Measurements from ENCODE around the gene KHDC4. TPM values are rescaled to one million over a fixed set of nuclear protein-coding genes. Genes with fewer than 3 reads are reported as not detected.

Gene KHDC4
- total RNA-seq, 1 experiment from 2014 or later, result 68.8 TPM

DNA sequence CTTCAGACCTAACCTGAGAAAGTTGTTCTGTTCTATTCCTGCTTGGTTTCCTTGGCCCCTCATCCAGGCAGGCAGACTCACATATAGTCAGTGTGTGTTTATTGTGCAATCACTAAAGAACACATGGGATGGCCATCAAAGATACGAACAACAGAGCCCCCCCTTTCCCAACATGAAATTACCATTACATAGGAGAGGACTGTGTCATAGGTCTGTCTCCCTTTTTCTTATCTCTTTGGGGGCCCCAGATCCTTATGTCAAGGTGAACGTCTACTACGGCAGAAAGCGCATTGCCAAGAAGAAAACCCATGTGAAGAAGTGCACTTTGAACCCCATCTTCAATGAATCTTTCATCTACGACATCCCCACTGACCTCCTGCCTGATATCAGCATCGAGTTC, 53.3 kb downstream of the KHDC4 start:
- CTCF ChIA-PET, result no interaction called here
- no peaks in the 10 kb centered on the region for H3K36me3 ChIP-seq (ENCODE audit: low read depth)
- TF ChIP-seq EZH2 (IDR thresholded peaks at IDR 0.05; ENCODE audit: low read depth) (no peak), CTCF (conservative IDR thresholded peaks at IDR 0.05) (no peak)
- H3K4me3 ChIP-seq, result no peak overlapping the region
- intact Hi-C loops (cut with micrococcal nuclease; ENCODE audit: unreplicated experiment), result no loop called here
- no peaks in the 10 kb centered on the region for H3K27me3 ChIP-seq (ENCODE audit: insufficient read depth, low read depth)
- H3K79me2 ChIP-seq (ENCODE audit: low read depth), result no peaks in the 10 kb centered on the region
- no peaks in the 10 kb centered on the region for H3K9me2 ChIP-seq (ENCODE audit: insufficient read depth)
- no peaks in the 10 kb centered on the region for H3K9me3 ChIP-seq (ENCODE audit: insufficient read depth, low read depth)
- POLR2A ChIA-PET (ENCODE audit: unreplicated experiment), result no interaction called here
- H3K4me1 ChIP-seq (replicated peaks; ENCODE audit: insufficient read depth), result no peaks in the 10 kb centered on the region
- H4K20me1 ChIP-seq (ENCODE audit: insufficient read depth), result no peaks in the 10 kb centered on the region
- no peaks in the 10 kb centered on the region for H3F3A ChIP-seq (ENCODE audit: insufficient read depth, low read depth)
- no TSS peak for BruUV-seq (replicated peaks)
- no peak overlapping the region for H2AFZ ChIP-seq
- H3K4me2 ChIP-seq, result no peak overlapping the region
- no peak overlapping the region for H3K27ac ChIP-seq
- no peak for DNase-seq

DNA sequence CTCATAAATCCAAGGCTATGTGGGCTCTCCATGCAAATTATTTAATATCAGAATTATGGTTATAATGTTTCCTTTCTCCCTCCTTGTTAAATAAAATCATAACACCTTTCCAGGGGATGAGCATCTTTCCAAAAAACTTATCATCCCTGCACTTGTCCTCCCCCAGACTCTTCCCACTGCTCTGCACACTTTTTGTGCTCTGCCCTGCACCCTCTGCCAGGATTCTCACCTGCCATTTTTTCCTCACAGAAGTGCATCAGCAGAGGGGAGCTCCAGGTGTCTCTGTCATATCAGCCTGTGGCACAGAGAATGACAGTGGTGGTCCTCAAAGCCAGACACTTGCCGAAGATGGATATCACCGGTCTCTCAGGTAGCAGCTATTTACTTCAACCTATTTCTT, 54.0 kb downstream of the KHDC4 start:
- no peak for TF ChIP-seq EZH2 (IDR thresholded peaks at IDR 0.05; ENCODE audit: low read depth)
- no peak for TF ChIP-seq CTCF (conservative IDR thresholded peaks at IDR 0.05)

DNA sequence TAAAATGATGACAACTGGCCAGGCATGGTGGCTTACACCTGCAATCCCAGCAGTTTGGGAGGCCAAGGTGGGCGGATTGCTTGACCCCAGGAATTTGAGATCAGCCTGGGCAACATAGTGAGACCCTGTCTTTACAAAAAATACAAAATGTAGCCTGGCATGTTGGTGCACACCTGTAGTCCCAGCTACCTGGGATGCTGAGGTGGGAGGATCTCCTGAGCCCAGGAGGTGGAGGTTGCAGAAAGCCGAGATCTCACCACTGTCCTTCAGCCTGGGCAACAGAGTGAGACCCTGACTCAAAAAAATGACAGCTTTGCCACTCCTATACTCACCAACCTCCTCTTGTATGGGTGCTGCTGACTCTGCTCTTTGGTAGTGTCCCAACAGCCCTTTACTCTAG, 56.3 kb downstream of the KHDC4 start:
- no peak for TF ChIP-seq CTCF (conservative IDR thresholded peaks at IDR 0.05)
- no peak for TF ChIP-seq EZH2 (IDR thresholded peaks at IDR 0.05; ENCODE audit: low read depth)
- ChIA-PET POLR2A (ENCODE audit: unreplicated experiment) (interaction anchor here (0.6 kb wide), 1 partner anchor 1658 kb away, joined by 3 read pairs; no protein-coding TSS in a partner anchor), CTCF (no interaction called here)
- H3K9me3 ChIP-seq (ENCODE audit: insufficient read depth, low read depth), result no peaks in the 10 kb centered on the region
- no peaks in the 10 kb centered on the region; the same call in 1 of the 2 replicates for H3F3A ChIP-seq (ENCODE audit: insufficient read depth, low read depth)
- no peak overlapping the region for H2AFZ ChIP-seq
- no peaks in the 10 kb centered on the region for H3K79me2 ChIP-seq (ENCODE audit: low read depth)
- H3K27me3 ChIP-seq (ENCODE audit: insufficient read depth, low read depth), result no peaks in the 10 kb centered on the region
- BruUV-seq (replicated peaks), result no TSS peak
- H3K4me1 ChIP-seq (replicated peaks; ENCODE audit: insufficient read depth), result no peaks in the 10 kb centered on the region
- intact Hi-C loops (cut with micrococcal nuclease; ENCODE audit: unreplicated experiment), result no loop called here
- no peak overlapping the region for H3K4me2 ChIP-seq
- no peak overlapping the region for H3K27ac ChIP-seq
- H3K9me2 ChIP-seq (ENCODE audit: insufficient read depth), result no peaks in the 10 kb centered on the region
- H3K4me3 ChIP-seq, result no peak overlapping the region
- no peaks in the 10 kb centered on the region for H3K36me3 ChIP-seq (ENCODE audit: low read depth)
- DNase-seq, result no peak
- H4K20me1 ChIP-seq (ENCODE audit: insufficient read depth), result no peaks in the 10 kb centered on the region

More for the DNA sequence above, 54.0 kb downstream of the KHDC4 start:
- no peak overlapping the region for H2AFZ ChIP-seq
- no peaks in the 10 kb centered on the region for H3K9me2 ChIP-seq (ENCODE audit: insufficient read depth)
- H3K4me2 ChIP-seq, result no peak overlapping the region
- no peak overlapping the region for H3K4me3 ChIP-seq
- POLR2A ChIA-PET (ENCODE audit: unreplicated experiment), result no interaction called here
- H3F3A ChIP-seq (ENCODE audit: insufficient read depth, low read depth), result no peaks in the 10 kb centered on the region
- DNase-seq, result no peak
- no peaks in the 10 kb centered on the region for H3K9me3 ChIP-seq (ENCODE audit: insufficient read depth, low read depth)
- no peaks in the 10 kb centered on the region for H3K4me1 ChIP-seq (replicated peaks; ENCODE audit: insufficient read depth)
- intact Hi-C loops (cut with micrococcal nuclease; ENCODE audit: unreplicated experiment), result no loop called here
- CTCF ChIA-PET, result no interaction called here
- no peaks in the 10 kb centered on the region for H3K36me3 ChIP-seq (ENCODE audit: low read depth)
- H4K20me1 ChIP-seq (ENCODE audit: insufficient read depth), result no peaks in the 10 kb centered on the region
- H3K27me3 ChIP-seq (ENCODE audit: insufficient read depth, low read depth), result no peaks in the 10 kb centered on the region
- H3K79me2 ChIP-seq (ENCODE audit: low read depth), result no peaks in the 10 kb centered on the region
- no TSS peak for BruUV-seq (replicated peaks)
- no peak overlapping the region for H3K27ac ChIP-seq

Data from PC-9 (cell line).